ENCODE results near the gene RHBDF2.
A peak's percentile ranks its signal among the peaks of the same experiment; 100 is the strongest.
"Not testable (repeated sequence)": the region's sequence is repeated elsewhere in the genome, so short reads cannot be mapped to it uniquely, and the experiment has no call there.

The RHBDF2 gene

GRCh38 chr17:76537578-76538280 lies 36.5 kb upstream of the RHBDF2 start, which contains the start of gene CYGB:
CYGB (minus strand) TSS chr17:76537709; CDS start chr17:76537542, 167 bp downstream.
- DNase-seq = no peak

- DNase-seq = no peak
Observed at GRCh38 chr17:76537288-76537577, 36.0 kb upstream of the RHBDF2 start.

GRCh38 chr17:76536511-76537287 lies 35.5 kb upstream of the RHBDF2 start:
- DNase-seq = no peak

GRCh38 chr17:76535788-76536510 lies 34.7 kb upstream of the RHBDF2 start:
- no peak for DNase-seq

GRCh38 chr17:76534831-76535732 lies 33.9 kb upstream of the RHBDF2 start:
- no peak for DNase-seq

GRCh38 chr17:76533640-76534359 lies 32.6 kb upstream of the RHBDF2 start:
- not testable (repeated sequence) for DNase-seq

- no peak for DNase-seq
Observed at GRCh38 chr17:76532072-76532651, 30.9 kb upstream of the RHBDF2 start.

- no peak for DNase-seq
Observed at GRCh38 chr17:76531486-76532038, 30.3 kb upstream of the RHBDF2 start.

GRCh38 chr17:76530811-76531485 lies 29.7 kb upstream of the RHBDF2 start:
- no peak for DNase-seq

- no peak for DNase-seq
Observed at GRCh38 chr17:76530095-76530723, 29.0 kb upstream of the RHBDF2 start.

GRCh38 chr17:76529224-76530094 lies 28.2 kb upstream of the RHBDF2 start:
- DNase-seq = no peak

- no peak for DNase-seq
Observed at GRCh38 chr17:76528528-76529223, 27.5 kb upstream of the RHBDF2 start.

GRCh38 chr17:76528156-76528527 lies 26.9 kb upstream of the RHBDF2 start:
- no peak for DNase-seq

- DNase-seq = peak; percentile 50
Observed at GRCh38 chr17:76527430-76528111, 26.3 kb upstream of the RHBDF2 start.

- DNase-seq = not testable (repeated sequence)
Observed at GRCh38 chr17:76527016-76527415, 25.8 kb upstream of the RHBDF2 start.

- not testable (repeated sequence) for DNase-seq
Observed at GRCh38 chr17:76525513-76525833, 24.2 kb upstream of the RHBDF2 start.

- no peak for DNase-seq
Observed at GRCh38 chr17:76524598-76525512, 23.6 kb upstream of the RHBDF2 start.

Measured in central memory CD4-positive, alpha-beta T cell (primary cell).